ENCODE measurements around the gene GBX1.
A peak's percentile ranks its signal among the peaks of the same experiment; 100 is the strongest.

The GBX1 gene

GRCh38 chr7:151179287-151179860, 11.9 kb upstream of the GBX1 start:
- no peak overlapping the region for H3K4me3 ChIP-seq (ENCODE audit: low read depth, low read length)
- no peak for TF ChIP-seq CTCF (IDR thresholded peaks at IDR 0.05; ENCODE audit: control insufficient read depth, extremely low read depth, insufficient read depth)
- no peak for DNase-seq (ENCODE audit: low read depth)

GRCh38 chr7:151178831-151179230, 11.3 kb upstream of the GBX1 start:
- TF ChIP-seq CTCF (IDR thresholded peaks at IDR 0.05; ENCODE audit: control insufficient read depth, extremely low read depth, insufficient read depth), result no peak

GRCh38 chr7:151178236-151178635, 10.7 kb upstream of the GBX1 start:
- no peak for TF ChIP-seq CTCF (IDR thresholded peaks at IDR 0.05; ENCODE audit: control insufficient read depth, extremely low read depth, insufficient read depth)
- DNase-seq (ENCODE audit: low read depth), result no peak
- no peak overlapping the region for H3K4me3 ChIP-seq (ENCODE audit: low read depth, low read length)

More at GRCh38 chr7:151178831-151179230, 11.3 kb upstream of the GBX1 start:
- DNase-seq (ENCODE audit: low read depth), result no peak
- H3K4me3 ChIP-seq (ENCODE audit: low read depth, low read length), result no peak overlapping the region

- no peak for DNase-seq (ENCODE audit: low read depth)
- no peak overlapping the region for H3K4me3 ChIP-seq (ENCODE audit: low read depth, low read length)
- no peak for TF ChIP-seq CTCF (IDR thresholded peaks at IDR 0.05; ENCODE audit: control insufficient read depth, extremely low read depth, insufficient read depth)
Measured at GRCh38 chr7:151177310-151177709, 9.8 kb upstream of the GBX1 start.

DNA sequence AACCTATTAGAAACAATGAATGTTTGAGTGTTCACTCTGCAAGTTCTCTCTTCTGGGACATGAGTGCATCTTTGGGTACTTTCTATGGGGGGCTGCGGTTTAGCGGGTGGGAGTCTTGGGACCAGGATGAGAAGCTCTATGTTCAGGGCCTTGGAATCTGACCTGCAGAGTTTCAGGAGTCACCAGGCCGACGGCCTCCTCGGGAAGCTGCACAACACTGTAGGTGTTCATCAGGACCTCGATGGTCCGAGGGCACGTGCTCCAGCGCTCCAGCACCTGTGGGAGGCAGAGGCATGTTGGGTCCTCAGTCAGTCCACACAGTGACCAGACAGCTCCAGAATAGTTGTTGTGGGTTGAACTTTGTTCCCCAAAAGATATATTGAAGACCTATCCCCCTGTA, 8.9 kb upstream of the GBX1 start:
- no peak for DNase-seq (ENCODE audit: low read depth)
- H3K4me3 ChIP-seq (ENCODE audit: low read depth, low read length), result no peak overlapping the region
- no peak for TF ChIP-seq CTCF (IDR thresholded peaks at IDR 0.05; ENCODE audit: control insufficient read depth, extremely low read depth, insufficient read depth)

DNA sequence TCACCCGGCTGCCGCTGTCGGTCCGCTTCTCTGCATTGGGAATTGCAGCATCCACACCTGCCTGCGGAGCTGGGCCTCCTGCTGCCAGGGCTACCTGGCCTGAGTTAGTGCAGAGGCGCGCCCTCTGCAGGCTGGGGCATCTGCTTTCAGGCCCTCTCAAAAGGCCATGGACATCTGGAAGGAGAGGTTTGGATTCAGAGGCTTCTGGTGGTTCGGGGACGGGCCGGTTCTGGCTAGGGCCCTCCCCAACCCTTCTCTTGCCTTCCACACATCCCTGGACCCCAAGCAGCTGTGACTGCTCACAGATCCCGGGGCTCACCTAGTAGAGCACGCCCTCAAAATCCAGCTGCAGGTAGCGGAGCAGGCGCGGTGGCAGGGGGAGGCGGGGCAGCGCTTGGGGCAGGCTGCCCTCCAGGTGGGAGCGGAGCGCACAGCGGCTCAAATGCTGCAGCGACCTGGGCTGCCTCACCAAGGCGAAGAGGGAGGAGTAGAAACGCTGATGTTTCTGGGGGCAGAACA, 8.4 kb upstream of the GBX1 start:
- no peak for DNase-seq (ENCODE audit: low read depth)
- no peak overlapping the region for H3K4me3 ChIP-seq (ENCODE audit: low read depth, low read length)

More for the DNA sequence above, 8.4 kb upstream of the GBX1 start:
- peak; percentile 2; the same call in 1 of the 2 replicates for TF ChIP-seq CTCF (IDR thresholded peaks at IDR 0.05; ENCODE audit: control insufficient read depth, extremely low read depth, insufficient read depth)

Measured in LNCaP clone FGC (cell line).